Activated T-cell treated with anti-CD3 and anti-CD28 coated beads, Interleukin-2, amount 50 U/mL, for 24 hours (primary cell): ENCODE measurements around the gene RPL22L1.
"Not testable (repeated sequence)": the region's sequence is repeated elsewhere in the genome, so short reads cannot be mapped to it uniquely, and the experiment has no call there.

Experiments used
- DNase-seq: peaks from one replicate; pipeline ENCODE4 v3.0.0-alpha.2; 2020
- H3K27ac Mint-ChIP-seq: 2 replicates; pipeline ENCODE4 v1.8.0; 2020; ENCODE audit warnings: mild to moderate bottlenecking, mixed read lengths
- H3K27me3 Mint-ChIP-seq: 2 replicates; pipeline ENCODE4 v1.8.0; 2020; ENCODE audit warnings: mixed read lengths
- H3K36me3 Mint-ChIP-seq: 2 replicates; pipeline ENCODE4 v1.8.0; 2020; ENCODE audit warnings: low read depth, mixed read lengths
- H3K4me1 Mint-ChIP-seq: 2 replicates; pipeline ENCODE4 v1.8.0; 2020; ENCODE audit warnings: low read depth, mixed read lengths
- H3K4me3 Mint-ChIP-seq: 2 replicates; pipeline ENCODE4 v1.8.0; 2020; ENCODE audit warnings: mild to moderate bottlenecking, moderate library complexity, mixed read lengths
- H3K9me3 Mint-ChIP-seq: 2 replicates; pipeline ENCODE4 v1.8.0; 2020; ENCODE audit warnings: mixed read lengths

Gene RPL22L1

DNA sequence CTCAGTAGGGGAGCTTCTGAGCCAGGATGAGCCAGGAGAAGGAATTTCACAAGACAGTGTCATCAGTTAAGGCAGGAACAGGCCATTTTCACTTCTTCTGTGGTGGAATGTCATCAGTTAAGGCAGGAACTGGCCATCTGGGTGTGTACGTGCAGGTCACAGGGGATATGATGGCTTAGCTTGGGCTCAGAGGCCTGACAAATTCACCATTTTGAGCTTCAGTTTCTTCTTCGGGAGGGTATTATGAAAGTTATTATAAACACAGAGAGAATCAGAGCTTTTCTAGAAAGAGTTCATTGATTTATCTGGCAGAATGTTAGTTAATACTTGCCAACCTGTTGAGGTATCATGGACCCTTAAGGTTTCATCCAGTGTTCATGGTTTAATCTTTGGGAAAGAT lies 46.4 kb downstream of the RPL22L1 start:
- DNase-seq, H3K27ac Mint-ChIP-seq: not testable (repeated sequence)
- peaks cover 27% of the 10 kb centered on the region for H3K27me3 Mint-ChIP-seq

DNA sequence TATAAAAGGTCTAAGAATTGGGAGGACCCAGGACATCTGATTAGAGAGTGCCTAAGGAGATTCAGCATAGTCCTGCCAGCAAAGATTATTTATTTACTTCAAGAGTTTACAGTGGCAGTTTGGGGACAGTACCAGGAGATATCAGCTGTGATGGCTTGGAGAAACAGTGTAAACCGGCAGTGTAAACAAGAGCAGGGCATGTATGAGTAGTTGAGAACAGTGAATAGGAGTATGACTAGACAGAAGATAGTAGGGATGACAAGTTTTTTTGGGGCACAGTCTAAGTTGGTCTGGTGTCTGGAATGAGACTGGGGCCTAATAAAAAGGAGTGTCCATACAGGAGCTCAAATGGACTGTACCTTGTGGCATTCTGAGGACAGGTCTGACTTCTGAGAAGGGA lies 51.7 kb downstream of the RPL22L1 start:
- H3K27ac Mint-ChIP-seq, H3K4me3 Mint-ChIP-seq, H3K36me3 Mint-ChIP-seq, H3K4me1 Mint-ChIP-seq, DNase-seq, H3K9me3 Mint-ChIP-seq: not testable (repeated sequence)
- peaks cover 14% of the 10 kb centered on the region for H3K27me3 Mint-ChIP-seq

More for the DNA sequence above, 46.4 kb downstream of the RPL22L1 start:
- not testable (repeated sequence) for H3K4me3 Mint-ChIP-seq, H3K4me1 Mint-ChIP-seq, H3K9me3 Mint-ChIP-seq, H3K36me3 Mint-ChIP-seq

DNA sequence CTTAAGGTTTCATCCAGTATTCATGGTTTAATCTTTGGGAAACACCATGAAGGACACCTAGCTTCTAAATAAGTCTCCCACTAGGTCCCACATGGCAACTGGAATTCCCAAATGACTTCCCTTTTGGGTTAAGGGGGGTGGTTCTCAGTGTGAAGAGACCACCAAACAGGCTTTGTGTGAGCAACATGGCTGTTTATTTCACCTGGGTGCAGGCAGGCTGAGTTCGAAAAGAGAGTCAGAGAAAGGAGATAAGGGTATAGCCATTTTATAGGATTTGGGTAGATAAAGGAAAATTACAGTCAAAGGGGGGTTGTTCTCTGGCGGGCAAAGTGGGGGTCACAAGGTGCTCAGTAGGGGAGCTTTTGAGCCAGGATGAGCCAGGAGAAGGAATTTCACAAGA lies 52.5 kb downstream of the RPL22L1 start:
- DNase-seq, H3K36me3 Mint-ChIP-seq, H3K27ac Mint-ChIP-seq, H3K4me3 Mint-ChIP-seq, H3K9me3 Mint-ChIP-seq, H3K4me1 Mint-ChIP-seq: not testable (repeated sequence)
- peaks cover 11% of the 10 kb centered on the region for H3K27me3 Mint-ChIP-seq

DNA sequence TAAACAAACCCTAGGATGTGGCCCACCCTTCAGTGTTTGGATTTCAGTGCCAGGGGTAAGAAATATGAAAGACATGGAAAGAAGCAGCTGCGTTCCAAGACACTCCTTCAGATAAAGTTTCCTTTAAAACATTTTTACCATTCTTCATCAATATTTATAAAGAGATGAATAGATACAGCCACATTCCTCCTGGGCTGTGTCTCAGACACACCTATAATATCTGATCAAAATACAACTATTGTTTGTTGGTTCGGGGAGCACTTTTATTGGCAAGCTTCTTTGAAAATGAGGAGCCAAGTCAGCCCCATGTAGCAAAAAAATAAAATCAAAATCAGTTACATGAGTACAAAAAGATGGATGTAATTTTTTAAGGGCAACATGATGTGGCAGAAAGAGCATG lies 53.2 kb downstream of the RPL22L1 start:
- no peak for DNase-seq
- Mint-ChIP-seq H3K27me3 (peaks cover 8% of the 10 kb centered on the region), H3K27ac (no peak overlapping the region), H3K4me1 (no peaks in the 10 kb centered on the region), H3K4me3 (no peak overlapping the region), H3K36me3 (no peaks in the 10 kb centered on the region), H3K9me3 (no peaks in the 10 kb centered on the region)

DNA sequence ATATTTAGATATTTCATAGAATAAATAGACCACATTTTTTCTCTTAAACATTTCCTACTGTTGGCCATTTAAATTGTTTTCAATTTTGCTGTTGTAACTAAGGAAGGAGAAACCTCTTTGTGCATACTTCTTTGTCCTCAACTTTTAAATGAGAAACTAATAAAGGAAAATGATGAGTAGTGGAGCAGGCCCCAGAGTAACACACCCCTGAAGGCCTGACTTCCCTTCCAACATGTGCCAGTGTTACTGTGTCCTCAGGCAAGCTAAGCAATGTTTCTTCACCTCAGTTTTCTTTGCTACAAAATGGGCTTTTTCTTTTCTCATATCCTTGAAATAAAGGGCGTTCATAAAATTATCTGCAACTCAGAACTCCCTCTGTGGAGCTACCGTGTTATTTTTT lies 53.7 kb downstream of the RPL22L1 start:
- Mint-ChIP-seq H3K27ac (no peak overlapping the region), H3K9me3 (no peaks in the 10 kb centered on the region), H3K4me3 (no peak overlapping the region), H3K36me3 (no peaks in the 10 kb centered on the region), H3K27me3 (peaks cover 5% of the 10 kb centered on the region), H3K4me1 (no peaks in the 10 kb centered on the region)
- DNase-seq: no peak

DNA sequence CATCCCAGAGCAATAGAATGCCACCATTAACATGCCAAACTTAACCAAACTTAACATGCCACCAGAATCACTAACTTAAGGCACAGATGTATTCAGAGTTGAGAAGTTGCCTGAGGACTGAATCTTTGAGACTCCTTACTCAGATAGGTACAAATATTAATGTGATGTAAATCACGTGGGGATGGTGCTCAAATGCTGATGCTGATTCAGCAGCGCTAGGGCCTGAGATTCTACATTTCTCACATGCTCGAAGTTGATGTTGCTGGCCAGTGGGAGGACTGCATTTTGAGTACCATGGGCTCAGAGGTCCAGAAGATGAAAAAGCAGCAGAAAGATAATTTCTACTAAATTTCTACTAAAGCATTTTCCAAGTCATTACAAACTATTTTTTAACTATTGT lies 54.1 kb downstream of the RPL22L1 start:
- DNase-seq: no peak
- peaks cover 5% of the 10 kb centered on the region for H3K27me3 Mint-ChIP-seq
- H3K9me3 Mint-ChIP-seq: no peaks in the 10 kb centered on the region
- H3K4me3 Mint-ChIP-seq: no peak overlapping the region
- no peaks in the 10 kb centered on the region for H3K4me1 Mint-ChIP-seq
- H3K36me3 Mint-ChIP-seq: no peaks in the 10 kb centered on the region
- H3K27ac Mint-ChIP-seq: no peak overlapping the region

DNA sequence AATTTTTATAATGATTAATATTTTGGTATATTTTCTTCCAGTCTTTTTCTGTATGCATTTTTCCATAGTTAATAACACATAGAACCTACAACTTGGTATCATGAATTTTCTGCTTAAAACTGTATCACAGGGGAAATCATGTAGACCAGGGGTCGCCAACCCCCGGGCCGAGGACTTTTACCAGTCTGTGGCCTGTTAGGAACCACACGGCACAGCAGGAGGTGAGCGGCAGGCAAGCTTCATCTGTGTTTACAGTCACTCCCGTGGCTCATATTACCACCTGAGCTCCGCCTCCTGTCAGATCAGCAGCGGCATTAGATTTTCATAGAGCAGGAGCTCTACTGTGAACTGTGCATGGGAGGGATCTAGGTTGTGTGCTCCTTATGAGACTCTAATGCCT lies 54.7 kb downstream of the RPL22L1 start:
- no peaks in the 10 kb centered on the region for H3K4me1 Mint-ChIP-seq
- no peaks in the 10 kb centered on the region for H3K27me3 Mint-ChIP-seq
- no peak for DNase-seq
- H3K27ac Mint-ChIP-seq: no peak overlapping the region
- no peaks in the 10 kb centered on the region for H3K9me3 Mint-ChIP-seq
- H3K4me3 Mint-ChIP-seq: no peak overlapping the region
- no peaks in the 10 kb centered on the region for H3K36me3 Mint-ChIP-seq
